OCI-LY1 (cell line): ENCODE data around the gene PDGFRB.

Experiments
- H2AFZ ChIP-seq: fragments of 200-600 bp; sonication (generic), shearing (Covaris generic); 2 replicates; pipeline ENCODE4 v1.6.0; 2014; ENCODE audit warnings: antibody characterized with exemption, mild to moderate bottlenecking, low read length
- H3F3A ChIP-seq: fragments of 200-600 bp; sonication (generic), shearing (Covaris generic); 2 replicates; pipeline ENCODE4 v1.6.0; 2014; ENCODE audit warnings: mild to moderate bottlenecking, antibody characterized with exemption, low read length, moderate library complexity; ENCODE audit not compliant: insufficient read depth
- H3K27ac ChIP-seq: fragments of 200-600 bp; sonication (generic); 2 replicates; pipeline ENCODE4 v1.5.1; 2014; ENCODE audit warnings: low read length, mixed run types, mild to moderate bottlenecking, low read depth; ENCODE audit not compliant: poor library complexity, severe bottlenecking
- H3K27me3 ChIP-seq: fragments of 200-600 bp; sonication (generic); 2 replicates; pipeline ENCODE4 v1.6.0; 2014; ENCODE audit warnings: antibody characterized with exemption, mild to moderate bottlenecking, low read length, moderate library complexity; ENCODE audit not compliant: insufficient read depth
- H3K36me3 ChIP-seq: fragments of 200-600 bp; sonication (generic); 2 replicates; pipeline ENCODE4 v1.6.1; 2014; ENCODE audit warnings: mild to moderate bottlenecking, antibody characterized with exemption, low read length, moderate library complexity, mixed read lengths; ENCODE audit not compliant: insufficient read depth
- H3K4me1 ChIP-seq: fragments of 200-600 bp; sonication (generic); 2 replicates; pipeline ENCODE4 v1.5.1; 2014; ENCODE audit warnings: mild to moderate bottlenecking, low read length, moderate library complexity; ENCODE audit not compliant: insufficient read depth, severe bottlenecking
- H3K4me2 ChIP-seq: fragments of 200-600 bp; sonication (generic), shearing (Covaris generic); 2 replicates; pipeline ENCODE4 v1.6.1; 2014; ENCODE audit warnings: low read length
- H3K4me3 ChIP-seq: fragments of 200-600 bp; sonication (generic); 2 replicates; pipeline ENCODE4 v1.5.1; 2014; ENCODE audit warnings: low read length, low read depth, mild to moderate bottlenecking, mixed read lengths; ENCODE audit not compliant: poor library complexity, severe bottlenecking
- H3K79me2 ChIP-seq: fragments of 200-600 bp; shearing (Covaris generic); 2 replicates; pipeline ENCODE4 v1.6.1; 2016; ENCODE audit warnings: mixed run types, low read length, mixed read lengths; ENCODE audit not compliant: insufficient read depth
- H3K9ac ChIP-seq: fragments of 200-600 bp; sonication (generic), shearing (Covaris generic); 2 replicates; pipeline ENCODE4 v1.6.1; 2014; ENCODE audit warnings: mild to moderate bottlenecking, low read length, mixed read lengths
- H3K9me2 ChIP-seq: fragments of 200-600 bp; sonication (generic), shearing (Covaris generic); 2 replicates; pipeline ENCODE4 v1.6.1; 2014; ENCODE audit warnings: low read depth, mild to moderate bottlenecking, low read length, mixed read lengths
- H3K9me3 ChIP-seq: fragments of 200-600 bp; shearing (Covaris generic); 2 replicates; pipeline ENCODE4 v1.6.1; 2014; ENCODE audit warnings: low read length, mixed read lengths
- H4K20me1 ChIP-seq: fragments of 200-600 bp; sonication (generic), shearing (Covaris generic); 2 replicates; pipeline ENCODE4 v1.6.0; 2016; ENCODE audit warnings: mild to moderate bottlenecking, low read length; ENCODE audit not compliant: insufficient read depth
- CTCF ChIP-seq: fragments of 200-600 bp; sonication (generic), shearing (Covaris generic); IDR thresholded peaks from 2 replicates; pipeline ENCODE4 v1.5.1; 2017; ENCODE audit warnings: mild to moderate bottlenecking, antibody characterized with exemption, low read length, moderate library complexity, mixed read lengths
- EZH2 ChIP-seq: fragments of 200-600 bp; sonication (generic), shearing (Covaris generic); IDR thresholded peaks from 2 replicates; pipeline ENCODE4 v1.8.0; 2017; ENCODE audit warnings: borderline replicate concordance, mixed run types, mild to moderate bottlenecking, antibody characterized with exemption, low read length, moderate library complexity, mixed read lengths

The PDGFRB gene

GRCh38 chr5:150113047-150113744 lies 42.4 kb downstream of the PDGFRB start:
- TF ChIP-seq CTCF (no peak), EZH2 (no peak)
- Histone ChIP-seq H3K27ac (no peak overlapping the region), H2AFZ (no peak overlapping the region), H3K4me3 (no peak overlapping the region), H3K4me1 (no peaks in the 10 kb centered on the region), H4K20me1 (no peaks in the 10 kb centered on the region), H3F3A (no peaks in the 10 kb centered on the region), H3K79me2 (no peaks in the 10 kb centered on the region), H3K4me2 (no peak overlapping the region), H3K36me3 (no peaks in the 10 kb centered on the region), H3K9me3 (no peaks in the 10 kb centered on the region), H3K9me2 (no peaks in the 10 kb centered on the region), H3K27me3 (peaks cover 5% of the 10 kb centered on the region; the same call in 1 of the 2 replicates), H3K9ac (no peak overlapping the region)

GRCh38 chr5:150112201-150113046 lies 43.2 kb downstream of the PDGFRB start:
- Histone ChIP-seq H2AFZ (no peak overlapping the region), H3K4me1 (no peaks in the 10 kb centered on the region), H3K4me3 (no peak overlapping the region), H3F3A (no peaks in the 10 kb centered on the region), H3K79me2 (no peaks in the 10 kb centered on the region), H3K4me2 (no peak overlapping the region), H3K9me3 (no peaks in the 10 kb centered on the region), H3K27me3 (peaks cover 5% of the 10 kb centered on the region; the same call in 1 of the 2 replicates), H4K20me1 (no peaks in the 10 kb centered on the region), H3K36me3 (no peaks in the 10 kb centered on the region), H3K27ac (no peak overlapping the region), H3K9ac (no peak overlapping the region), H3K9me2 (no peaks in the 10 kb centered on the region)
- no peak for TF ChIP-seq CTCF
- TF ChIP-seq EZH2 = no peak

GRCh38 chr5:150111122-150111521 lies 44.5 kb downstream of the PDGFRB start:
- Histone ChIP-seq H3K4me2 (no peak overlapping the region), H3F3A (no peaks in the 10 kb centered on the region), H2AFZ (no peak overlapping the region), H3K4me1 (no peaks in the 10 kb centered on the region), H3K36me3 (no peaks in the 10 kb centered on the region), H3K9ac (no peak overlapping the region), H3K9me3 (no peaks in the 10 kb centered on the region), H3K4me3 (no peak overlapping the region), H3K79me2 (no peaks in the 10 kb centered on the region), H4K20me1 (no peaks in the 10 kb centered on the region), H3K27ac (no peak overlapping the region), H3K27me3 (peaks cover 5% of the 10 kb centered on the region; the same call in 1 of the 2 replicates), H3K9me2 (no peaks in the 10 kb centered on the region)
- TF ChIP-seq EZH2 = no peak
- TF ChIP-seq CTCF = no peak
